ENCODE data around the gene HSD11B1. TPM values are rescaled to one million over a fixed set of nuclear protein-coding genes. Genes with fewer than 3 reads are reported as not detected.

Gene HSD11B1
- total RNA-seq, 1 experiment from 2014 or later = 0.27 TPM

DNA sequence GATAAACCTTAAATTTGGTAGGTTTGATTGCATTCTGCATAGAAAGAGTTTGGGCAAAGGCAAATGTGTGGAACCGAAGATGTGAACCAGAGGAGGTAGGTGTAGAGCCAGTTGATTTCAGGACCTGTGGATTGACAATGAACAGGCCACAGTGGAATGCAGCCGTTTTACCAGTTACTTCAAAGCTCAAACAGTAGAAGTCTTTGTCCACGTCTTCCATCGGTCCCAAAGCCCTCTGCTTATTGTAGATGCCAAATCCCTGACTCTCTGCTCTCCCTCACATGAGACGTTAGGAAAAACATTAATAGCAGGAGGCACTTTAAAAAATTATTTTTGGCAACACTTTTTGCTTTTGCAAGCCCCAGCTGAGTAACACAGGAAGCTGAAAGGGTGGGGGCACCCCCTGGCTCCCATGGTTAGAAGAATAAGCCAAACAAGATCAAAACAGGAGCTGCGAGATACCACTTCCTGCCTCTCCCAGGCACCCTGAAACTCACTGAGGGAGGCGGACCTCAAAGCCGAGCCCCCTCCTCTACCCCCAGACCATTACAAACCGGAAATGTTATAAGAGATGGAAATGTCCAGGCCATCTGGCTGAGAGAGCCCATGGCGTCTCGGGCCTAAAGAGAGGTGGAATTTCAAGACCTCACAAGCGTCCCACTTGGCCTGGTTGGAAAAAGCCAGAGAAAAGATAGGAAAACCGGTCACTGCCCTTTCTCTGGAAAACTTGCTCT, 64.7 kb downstream of the HSD11B1 start:
- Histone ChIP-seq H3K9me2 (ENCODE audit: insufficient read depth) (no peaks in the 10 kb centered on the region), H3K4me1 (ENCODE audit: control insufficient read depth in 1 of 2, insufficient read depth in 2 of 2, low read length in 2 of 2) (no peaks in the 10 kb centered on the region), H3K79me2 (ENCODE audit: insufficient read depth, low read length) (no peaks in the 10 kb centered on the region), H3K9me3 (ENCODE audit: control insufficient read depth in 1 of 2, insufficient read depth in 1 of 2, low read depth in 1 of 2, low read length in 2 of 2) (no peaks in the 10 kb centered on the region; a peak in 1 of 4 replicates), H3K9ac (ENCODE audit: low read length) (no peak overlapping the region), H3K4me2 (ENCODE audit: low read length) (no peak overlapping the region), H4K20me1 (ENCODE audit: insufficient read depth) (no peaks in the 10 kb centered on the region), H3K27ac (ENCODE audit: low read depth, low read length) (no peak overlapping the region), H2AFZ (ENCODE audit: low read depth, low read length, poor library complexity, severe bottlenecking) (no peak overlapping the region), H3K36me3 (ENCODE audit: control insufficient read depth in 1 of 2, insufficient read depth in 2 of 2, low read length in 2 of 2) (no peaks in the 10 kb centered on the region), H3K27me3 (ENCODE audit: insufficient read depth, low read length) (no peaks in the 10 kb centered on the region), H3K4me3 (replicated peaks in 1 of 2; ENCODE audit: low read depth in 1 of 2, low read length in 2 of 2) (no peak overlapping the region)
- CTCF ChIA-PET = no interaction called here
- intact Hi-C loops (cut with micrococcal nuclease) = no loop called here
- BruUV-seq (replicated peaks) = no TSS peak
- RAD21 ChIA-PET (ENCODE audit: low non-redundant PET in 1 of 2, low total read pairs in 2 of 2, uncharacterized antibody in 2 of 2, unreplicated experiment in 2 of 2) = no interaction called here
- POLR2A ChIA-PET = no interaction called here
- TF ChIP-seq, protein P1, sequence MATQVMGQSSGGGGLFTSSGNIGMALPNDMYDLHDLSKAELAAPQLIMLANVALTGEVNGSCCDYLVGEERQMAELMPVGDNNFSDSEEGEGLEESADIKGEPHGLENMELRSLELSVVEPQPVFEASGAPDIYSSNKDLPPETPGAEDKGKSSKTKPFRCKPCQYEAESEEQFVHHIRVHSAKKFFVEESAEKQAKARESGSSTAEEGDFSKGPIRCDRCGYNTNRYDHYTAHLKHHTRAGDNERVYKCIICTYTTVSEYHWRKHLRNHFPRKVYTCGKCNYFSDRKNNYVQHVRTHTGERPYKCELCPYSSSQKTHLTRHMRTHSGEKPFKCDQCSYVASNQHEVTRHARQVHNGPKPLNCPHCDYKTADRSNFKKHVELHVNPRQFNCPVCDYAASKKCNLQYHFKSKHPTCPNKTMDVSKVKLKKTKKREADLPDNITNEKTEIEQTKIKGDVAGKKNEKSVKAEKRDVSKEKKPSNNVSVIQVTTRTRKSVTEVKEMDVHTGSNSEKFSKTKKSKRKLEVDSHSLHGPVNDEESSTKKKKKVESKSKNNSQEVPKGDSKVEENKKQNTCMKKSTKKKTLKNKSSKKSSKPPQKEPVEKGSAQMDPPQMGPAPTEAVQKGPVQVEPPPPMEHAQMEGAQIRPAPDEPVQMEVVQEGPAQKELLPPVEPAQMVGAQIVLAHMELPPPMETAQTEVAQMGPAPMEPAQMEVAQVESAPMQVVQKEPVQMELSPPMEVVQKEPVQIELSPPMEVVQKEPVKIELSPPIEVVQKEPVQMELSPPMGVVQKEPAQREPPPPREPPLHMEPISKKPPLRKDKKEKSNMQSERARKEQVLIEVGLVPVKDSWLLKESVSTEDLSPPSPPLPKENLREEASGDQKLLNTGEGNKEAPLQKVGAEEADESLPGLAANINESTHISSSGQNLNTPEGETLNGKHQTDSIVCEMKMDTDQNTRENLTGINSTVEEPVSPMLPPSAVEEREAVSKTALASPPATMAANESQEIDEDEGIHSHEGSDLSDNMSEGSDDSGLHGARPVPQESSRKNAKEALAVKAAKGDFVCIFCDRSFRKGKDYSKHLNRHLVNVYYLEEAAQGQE (IDR thresholded peaks at IDR 0.05; ENCODE audit: low read depth) = no peak
- TF ChIP-seq SRF (IDR thresholded peaks at IDR 0.05; ENCODE audit: low read depth) = no peak
- TF ChIP-seq, protein P2, sequence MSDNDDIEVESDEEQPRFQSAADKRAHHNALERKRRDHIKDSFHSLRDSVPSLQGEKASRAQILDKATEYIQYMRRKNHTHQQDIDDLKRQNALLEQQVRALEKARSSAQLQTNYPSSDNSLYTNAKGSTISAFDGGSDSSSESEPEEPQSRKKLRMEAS (IDR thresholded peaks at IDR 0.05) = no peak
- no peak for TF ChIP-seq TCF7L2 (IDR thresholded peaks at IDR 0.05; ENCODE audit: borderline replicate concordance, extremely low read depth, insufficient read depth, insufficient read length)
- TF ChIP-seq, protein P3, sequence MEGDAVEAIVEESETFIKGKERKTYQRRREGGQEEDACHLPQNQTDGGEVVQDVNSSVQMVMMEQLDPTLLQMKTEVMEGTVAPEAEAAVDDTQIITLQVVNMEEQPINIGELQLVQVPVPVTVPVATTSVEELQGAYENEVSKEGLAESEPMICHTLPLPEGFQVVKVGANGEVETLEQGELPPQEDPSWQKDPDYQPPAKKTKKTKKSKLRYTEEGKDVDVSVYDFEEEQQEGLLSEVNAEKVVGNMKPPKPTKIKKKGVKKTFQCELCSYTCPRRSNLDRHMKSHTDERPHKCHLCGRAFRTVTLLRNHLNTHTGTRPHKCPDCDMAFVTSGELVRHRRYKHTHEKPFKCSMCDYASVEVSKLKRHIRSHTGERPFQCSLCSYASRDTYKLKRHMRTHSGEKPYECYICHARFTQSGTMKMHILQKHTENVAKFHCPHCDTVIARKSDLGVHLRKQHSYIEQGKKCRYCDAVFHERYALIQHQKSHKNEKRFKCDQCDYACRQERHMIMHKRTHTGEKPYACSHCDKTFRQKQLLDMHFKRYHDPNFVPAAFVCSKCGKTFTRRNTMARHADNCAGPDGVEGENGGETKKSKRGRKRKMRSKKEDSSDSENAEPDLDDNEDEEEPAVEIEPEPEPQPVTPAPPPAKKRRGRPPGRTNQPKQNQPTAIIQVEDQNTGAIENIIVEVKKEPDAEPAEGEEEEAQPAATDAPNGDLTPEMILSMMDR (IDR thresholded peaks at IDR 0.05 in 2 of 3, conservative IDR thresholded peaks at IDR 0.05 in 1 of 3; ENCODE audit: borderline replicate concordance in 1 of 3, insufficient read depth in 1 of 3, low read depth in 2 of 3, low read length in 2 of 3) = no peak
- TF ChIP-seq EGR1 (IDR thresholded peaks at IDR 0.05; ENCODE audit: low read depth) = no peak
- DNase-seq (ENCODE audit: low read depth, low spot score) (no peak), ATAC-seq (no peak)
